Measurements from ENCODE around the gene TIPARP. TPM values are rescaled to one million over a fixed set of nuclear protein-coding genes. Genes with fewer than 3 reads are reported as not detected.

TIPARP gene
- total and polyA plus RNA-seq, 7 donors, result 12.2 to 42.8 (median 25.8) TPM

DNA sequence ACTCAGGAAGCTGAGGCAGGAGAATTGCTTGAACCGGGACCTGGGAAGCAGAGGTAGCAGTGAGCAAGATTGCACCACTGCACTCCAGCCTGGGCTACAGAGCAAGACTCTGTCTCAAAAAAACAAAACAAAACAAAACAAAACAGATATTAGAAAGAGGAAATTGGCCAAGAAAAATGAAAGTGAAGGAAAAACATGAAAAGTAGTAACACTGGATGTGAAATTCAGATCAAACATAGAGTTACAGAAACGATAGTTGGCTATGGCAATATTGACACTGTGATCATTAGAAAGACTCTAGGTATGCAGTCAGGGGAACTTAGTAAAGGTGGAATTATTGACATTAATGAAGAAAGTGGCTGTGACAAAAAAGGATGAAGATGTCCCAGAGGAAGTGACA, 13.2 kb upstream of the TIPARP start:
- intact Hi-C loops (cut with DNase I), result no loop called here
- no peaks in the 10 kb centered on the region for H3K36me3 ChIP-seq
- WGBS, 2 donors, result 60 to 66% methylated on average over 2 of the region's 2 CpGs
- TF ChIP-seq POLR2AphosphoS5 (IDR thresholded peaks at IDR 0.05), result no peak
- TF ChIP-seq, protein P1, sequence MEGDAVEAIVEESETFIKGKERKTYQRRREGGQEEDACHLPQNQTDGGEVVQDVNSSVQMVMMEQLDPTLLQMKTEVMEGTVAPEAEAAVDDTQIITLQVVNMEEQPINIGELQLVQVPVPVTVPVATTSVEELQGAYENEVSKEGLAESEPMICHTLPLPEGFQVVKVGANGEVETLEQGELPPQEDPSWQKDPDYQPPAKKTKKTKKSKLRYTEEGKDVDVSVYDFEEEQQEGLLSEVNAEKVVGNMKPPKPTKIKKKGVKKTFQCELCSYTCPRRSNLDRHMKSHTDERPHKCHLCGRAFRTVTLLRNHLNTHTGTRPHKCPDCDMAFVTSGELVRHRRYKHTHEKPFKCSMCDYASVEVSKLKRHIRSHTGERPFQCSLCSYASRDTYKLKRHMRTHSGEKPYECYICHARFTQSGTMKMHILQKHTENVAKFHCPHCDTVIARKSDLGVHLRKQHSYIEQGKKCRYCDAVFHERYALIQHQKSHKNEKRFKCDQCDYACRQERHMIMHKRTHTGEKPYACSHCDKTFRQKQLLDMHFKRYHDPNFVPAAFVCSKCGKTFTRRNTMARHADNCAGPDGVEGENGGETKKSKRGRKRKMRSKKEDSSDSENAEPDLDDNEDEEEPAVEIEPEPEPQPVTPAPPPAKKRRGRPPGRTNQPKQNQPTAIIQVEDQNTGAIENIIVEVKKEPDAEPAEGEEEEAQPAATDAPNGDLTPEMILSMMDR (IDR thresholded peaks at IDR 0.05), result no peak
- TF ChIP-seq EP300 (IDR thresholded peaks at IDR 0.05), result no peak
- TF ChIP-seq POLR2A (IDR thresholded peaks at IDR 0.05), result no peak
- H3K9me3 ChIP-seq, result no peaks in the 10 kb centered on the region
- DNase-seq, result no peak
- no peak overlapping the region for H3K4me3 ChIP-seq
- no peaks in the 10 kb centered on the region for H3K4me1 ChIP-seq
- H3K27me3 ChIP-seq, result no peaks in the 10 kb centered on the region
- no peak overlapping the region for H3K27ac ChIP-seq

DNA sequence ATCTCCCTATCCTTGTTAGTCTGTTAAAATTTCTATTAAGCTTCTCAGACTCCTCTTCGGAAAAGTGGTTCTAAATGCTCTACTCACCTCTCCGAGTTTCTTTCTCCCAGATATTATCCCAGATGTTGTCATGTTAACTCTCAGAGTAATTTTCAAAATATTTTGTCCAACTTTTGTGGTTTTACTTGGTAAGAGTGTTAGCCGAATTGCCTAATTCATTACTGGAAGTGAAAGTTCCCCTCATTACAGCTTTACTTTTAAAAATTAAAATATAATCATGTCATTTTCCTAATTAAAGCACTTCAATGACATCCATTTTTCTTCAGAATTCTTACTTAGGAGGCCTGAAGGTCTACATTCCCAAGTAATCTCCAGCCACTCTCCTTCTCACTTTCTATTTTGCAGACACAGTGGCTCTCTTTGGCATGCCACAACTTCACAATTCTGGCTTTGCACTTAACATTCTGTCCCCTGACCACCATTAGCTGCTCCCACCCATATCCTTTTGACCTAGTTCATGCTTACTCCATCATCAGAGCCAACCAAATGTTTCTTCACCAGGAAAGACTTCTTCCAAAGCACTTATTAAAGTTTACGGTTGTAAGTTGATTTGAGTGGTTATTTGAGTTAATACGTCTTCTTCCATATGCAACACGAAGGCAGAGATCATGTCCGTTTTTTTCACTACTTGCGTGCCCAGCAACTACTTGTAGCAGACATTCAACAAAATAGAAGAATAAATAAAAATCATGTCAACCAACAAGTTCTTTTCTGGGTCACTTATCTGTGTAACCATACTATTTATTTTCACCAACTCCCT, 10.2 kb upstream of the TIPARP start:
- Histone ChIP-seq H3K36me3 (no peaks in the 10 kb centered on the region), H3K27me3 (no peaks in the 10 kb centered on the region), H3K4me3 (no peak overlapping the region), H3K4me1 (no peaks in the 10 kb centered on the region), H3K9me3 (no peaks in the 10 kb centered on the region), H3K27ac (no peak overlapping the region)
- TF ChIP-seq POLR2AphosphoS5 (IDR thresholded peaks at IDR 0.05) (no peak), POLR2A (IDR thresholded peaks at IDR 0.05) (no peak), EP300 (IDR thresholded peaks at IDR 0.05) (no peak)
- TF ChIP-seq, protein P1 (IDR thresholded peaks at IDR 0.05), result no peak
- DNase-seq, result no peak
- intact Hi-C loops (cut with DNase I), result no loop called here
- 80 to 89% methylated on average over 8 of the region's 8 CpGs for WGBS, 2 donors

DNA sequence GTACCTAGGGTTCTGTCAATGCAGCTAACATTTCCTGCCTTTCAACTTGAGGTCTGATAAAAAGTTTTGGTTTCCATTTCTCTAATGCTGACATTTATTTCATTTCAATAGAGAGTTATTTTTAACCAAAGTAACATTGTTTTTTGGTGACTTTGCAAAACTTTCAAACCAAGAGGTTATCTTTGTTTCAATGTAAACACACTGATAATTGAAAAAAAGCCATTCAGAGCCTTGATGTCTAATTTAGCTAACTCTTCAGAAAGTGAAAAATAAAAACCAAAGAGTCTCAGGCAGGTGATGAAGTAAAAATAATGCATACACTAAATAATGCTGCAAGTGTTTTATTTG, 9.6 kb upstream of the TIPARP start:
- intact Hi-C loops (cut with DNase I), result no loop called here
- H3K36me3 ChIP-seq, result no peaks in the 10 kb centered on the region
- no peaks in the 10 kb centered on the region for H3K27me3 ChIP-seq
- no peaks in the 10 kb centered on the region for H3K4me1 ChIP-seq
- H3K9me3 ChIP-seq, result no peaks in the 10 kb centered on the region
- no peak for TF ChIP-seq EP300 (IDR thresholded peaks at IDR 0.05)
- TF ChIP-seq POLR2A (IDR thresholded peaks at IDR 0.05), result no peak
- TF ChIP-seq, protein P1 (IDR thresholded peaks at IDR 0.05), result no peak
- no peak for TF ChIP-seq POLR2AphosphoS5 (IDR thresholded peaks at IDR 0.05)
- H3K27ac ChIP-seq, result no peak overlapping the region
- DNase-seq, result no peak
- H3K4me3 ChIP-seq, result no peak overlapping the region

DNA sequence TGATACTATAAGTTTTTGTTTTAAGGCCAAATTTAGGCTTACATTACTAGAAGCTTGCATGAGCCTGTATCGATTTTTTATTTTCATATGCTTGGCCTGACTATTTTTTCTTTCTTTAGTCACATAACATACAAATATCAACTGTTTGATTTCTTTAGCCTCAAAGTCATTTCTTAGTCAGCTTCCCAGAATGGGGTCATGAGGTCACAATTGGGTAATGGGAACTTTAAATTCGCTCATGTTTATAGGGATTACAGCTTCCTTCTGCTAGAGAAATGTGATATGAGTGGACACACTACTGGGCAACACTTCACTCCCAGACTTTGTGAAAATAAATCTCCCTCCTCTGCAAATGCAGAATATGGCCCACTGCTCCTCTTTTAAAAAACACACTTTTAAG, 9.1 kb upstream of the TIPARP start:
- no peaks in the 10 kb centered on the region for H3K4me1 ChIP-seq
- 71 to 76% methylated on average over 2 of the region's 2 CpGs for WGBS, 2 donors
- H3K36me3 ChIP-seq, result no peaks in the 10 kb centered on the region
- H3K27ac ChIP-seq, result no peak overlapping the region
- H3K9me3 ChIP-seq, result no peaks in the 10 kb centered on the region
- no peaks in the 10 kb centered on the region for H3K27me3 ChIP-seq
- no peak overlapping the region for H3K4me3 ChIP-seq
- intact Hi-C loops (cut with DNase I), result no loop called here
- TF ChIP-seq POLR2AphosphoS5 (IDR thresholded peaks at IDR 0.05) (no peak), POLR2A (IDR thresholded peaks at IDR 0.05) (no peak), EP300 (IDR thresholded peaks at IDR 0.05) (no peak)
- TF ChIP-seq, protein P1 (IDR thresholded peaks at IDR 0.05), result no peak
- no peak for DNase-seq

DNA sequence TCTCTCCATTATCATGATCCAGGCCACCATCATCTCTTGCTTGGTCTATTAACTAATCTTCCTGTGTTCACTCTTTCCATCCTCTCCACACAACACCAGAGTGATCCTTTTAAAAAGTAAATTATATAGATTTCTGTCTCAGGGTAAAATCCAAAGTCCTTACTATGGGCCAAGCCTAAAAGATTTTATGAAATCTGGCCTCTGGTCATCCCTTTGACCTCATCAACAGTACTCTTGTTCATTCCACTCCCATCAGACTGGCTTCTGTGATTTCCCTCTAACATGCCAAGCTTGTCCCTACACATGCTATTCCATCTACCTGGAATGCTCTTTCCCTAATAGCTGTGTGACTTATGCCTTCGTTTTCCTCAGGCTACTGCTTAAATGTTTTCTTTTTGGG, 8.3 kb upstream of the TIPARP start:
- no peak for TF ChIP-seq EP300 (IDR thresholded peaks at IDR 0.05)
- Histone ChIP-seq H3K4me3 (no peak overlapping the region), H3K27me3 (no peaks in the 10 kb centered on the region), H3K4me1 (no peaks in the 10 kb centered on the region), H3K36me3 (no peaks in the 10 kb centered on the region), H3K27ac (no peak overlapping the region), H3K9me3 (no peaks in the 10 kb centered on the region)
- DNase-seq, result no peak
- intact Hi-C loops (cut with DNase I), result no loop called here
- 84 to 90% methylated on average over 1 of the region's 1 CpG for WGBS, 2 donors

All from sigmoid colon (tissue), 7 donors.